Cardiac ventricle fibroblast (primary cell): ENCODE results near the gene GNG5. TPM values are rescaled to one million over a fixed set of nuclear protein-coding genes. Genes with fewer than 3 reads are reported as not detected.

Source experiments
- total RNA-seq: library from RNA; depleted of rRNA; stranded (reverse); fragments of >200 nt; gene quantifications from 2 replicates; pipeline ENCODE4 v1.2.3, GENCODE V29; 2015

The GNG5 gene
- 56.0 and 70.6 TPM in 2 replicates for total RNA-seq

GRCh38 chr1:84506002-84506728, at the start of gene GNG5, which contains the start of gene SPATA1:
TSS of gene GNG5 (minus strand) at chr1:84506581. CDS start at chr1:84506091, 490 bp downstream.
TSS of gene SPATA1 (plus strand) at chr1:84506386. CDS start at chr1:84516360, 9,974 bp downstream.

GRCh38 chr1:84478876-84479868, 27.2 kb downstream of the GNG5 start, which contains the start of gene RPF1:
TSS of gene RPF1 (plus strand) at chr1:84479266. CDS start at chr1:84479282, 16 bp downstream.

Other genes starting within 250 kb of the GNG5 start
- 0.49 and 0.50 TPM in 2 replicates for gene SAMD13, start 204.9 kb downstream of the GNG5 start, total RNA-seq
- not detected in 2 replicates for gene DNASE2B, start 108.1 kb downstream of the GNG5 start, total RNA-seq
- 27.8 and 35.8 TPM in 2 replicates for gene RPF1, start 27.3 kb downstream of the GNG5 start, total RNA-seq
- gene SPATA1, start 195 bp downstream of the GNG5 start, total RNA-seq, result not detected in 2 replicates
- gene CTBS, start 67.9 kb upstream of the GNG5 start, total RNA-seq, result 18.1 TPM in 2 replicates
- gene SSX2IP, start 183.9 kb upstream of the GNG5 start, total RNA-seq, result 4.2 and 6.9 TPM in 2 replicates